GM23248 (cell line): ENCODE results near the gene NR2F6.

Source experiments
- EZH2 ChIP-seq: fragments of 200-600 bp; sonication (generic); IDR thresholded peaks from 2 replicates; pipeline ENCODE4 v1.6.1; 2018; ENCODE audit warnings: antibody characterized with exemption, mild to moderate bottlenecking; ENCODE audit not compliant: insufficient read depth, poor library complexity, severe bottlenecking
- EZH2phosphoT487 ChIP-seq: fragments of 200-600 bp; sonication (generic); IDR thresholded peaks from 2 replicates; pipeline ENCODE4 v1.6.1; 2018; ENCODE audit warnings: antibody characterized with exemption, moderate library complexity, mild to moderate bottlenecking, low read depth; ENCODE audit not compliant: insufficient read depth

GRCh38 chr19:17183271-17183761, 62.4 kb downstream of the NR2F6 start:
- TF ChIP-seq EZH2 (no peak), EZH2phosphoT487 (no peak)
